Body of pancreas (tissue), 4 donors: ENCODE measurements around the gene ANKRD9. TPM values are rescaled to one million over a fixed set of nuclear protein-coding genes. Genes with fewer than 3 reads are reported as not detected.

Experiments used
- ATAC-seq: fragments of 150-250 bp; one replicate; pipeline ENCODE4 v1.9.1; 2016
- DNase-seq, 4 donors: peaks; one replicate each; pipeline ENCODE4 v3.0.0-alpha.2; 2019
- H3K27ac ChIP-seq, 4 donors: fragments of 200-600 bp; sonication (generic); 1 replicate in 3 of 4; 2 replicates in 1 of 4; pipeline versions ENCODE4 v1.5.1 to v1.6.1; 2016 to 2019; ENCODE audit warnings: mild to moderate bottlenecking in 1 of 4, mixed read lengths in 1 of 4, moderate library complexity in 1 of 4
- H3K27me3 ChIP-seq, 2 donors: fragments of 200-600 bp; sonication (generic); one replicate each; pipeline ENCODE4 v1.6.0; 2016; ENCODE audit warnings: mild to moderate bottlenecking in 1 of 2
- H3K36me3 ChIP-seq, 2 donors: fragments of 200-600 bp; sonication (generic); replicated peaks in 1 of 2; 2 replicates each; pipeline ENCODE4 v1.5.1; 2016; ENCODE audit warnings: low read depth in 2 of 2; ENCODE audit not compliant: insufficient read depth in 1 of 2
- H3K4me1 ChIP-seq: fragments of 200-600 bp; sonication (generic); one replicate; pipeline ENCODE4 v1.6.0; 2016
- H3K4me3 ChIP-seq, 2 donors: fragments of 200-600 bp; sonication (generic); 1 replicate in 1 of 2; 2 replicates in 1 of 2; pipeline ENCODE4 v1.5.1; 2016 to 2019
- H3K9me3 ChIP-seq, 3 donors: fragments of 200-600 bp; sonication (generic); 1 replicate in 2 of 3; 2 replicates in 1 of 3; pipeline ENCODE4 v1.5.1; 2016
- CTCF ChIP-seq, 7 experiments: fragments of 450-650 bp in 4 of 7; fragments of 200-600 bp in 3 of 7; sonication (generic) in 3 of 7; IDR thresholded peaks; one replicate each; pipeline ENCODE4 v1.5.1; 2016 to 2019; ENCODE audit warnings: antibody characterized with exemption in 7 of 7
- POLR2A ChIP-seq, 3 donors: fragments of 450-650 bp; IDR thresholded peaks; one replicate each; pipeline ENCODE4 v1.6.1; 2016; ENCODE audit warnings: antibody characterized with exemption in 3 of 3, mild to moderate bottlenecking in 2 of 3
- WGBS, 2 donors: methylation state at CpG; one replicate each; pipeline ENCODE4 v1.1.5; 2017; 5-methylcytosine and 5-hydroxymethylcytosine counted together
- intact Hi-C: fragments of 100-400 bp; cut with DNase I; formaldehyde crosslinking; loops from one replicate; pipeline ENCODE4 v1.15.1; 2023
- total RNA-seq, 2 donors: library from RNA; depleted of rRNA; stranded (reverse); fragments of >200 nt; gene quantifications; one replicate each; pipeline ENCODE4 v1.1.0, GENCODE V29; 2016

The ANKRD9 gene
- total RNA-seq, 2 donors from 2014 or later, result 49.8 to 87.7 TPM

GRCh38 chr14:102518063-102518648, 8.6 kb upstream of the ANKRD9 start:
- Histone ChIP-seq H3K9me3 (no peaks in the 10 kb centered on the region), H3K36me3 (no peaks in the 10 kb centered on the region), H3K4me1 (peaks cover 7% of the 10 kb centered on the region), H3K27ac (no peak overlapping the region), H3K4me3 (no peak overlapping the region), H3K27me3 (no peaks in the 10 kb centered on the region)
- intact Hi-C loops, result loop anchor here (5.0 kb wide), 1 partner anchor 81 kb away; no protein-coding TSS in a partner anchor
- WGBS, 2 donors, result 83 to 96% methylated on average over 7 to 8 of the region's 8 CpGs
- TF ChIP-seq CTCF (IDR thresholded peaks at IDR 0.05) (no peak), POLR2A (IDR thresholded peaks at IDR 0.05) (no peak)
- ATAC-seq (no peak), DNase-seq (no peak)

- DNase-seq (peak in 1 of 4 donors; percentile 31), ATAC-seq (peak; percentile 31)
- intact Hi-C loops, result loop anchor here (5.0 kb wide), 1 partner anchor 80 kb away; no protein-coding TSS in a partner anchor
- peak overlapping the region in 3 of 4 donors; percentile 37 to 67 (median 60) for H3K27ac ChIP-seq
- H3K4me3 ChIP-seq, result peak overlapping the region; percentile 54 to 74
- H3K36me3 ChIP-seq, result no peaks in the 10 kb centered on the region
- H3K9me3 ChIP-seq, result no peaks in the 10 kb centered on the region
- TF ChIP-seq POLR2A (IDR thresholded peaks at IDR 0.05), result no peak
- no peak for TF ChIP-seq CTCF (IDR thresholded peaks at IDR 0.05)
- no peaks in the 10 kb centered on the region for H3K27me3 ChIP-seq
- WGBS, 2 donors, result 27 to 28% methylated on average over 17 to 37 of the region's 37 CpGs
- H3K4me1 ChIP-seq, result peaks cover 7% of the 10 kb centered on the region
Observed at GRCh38 chr14:102517392-102518062, 8.0 kb upstream of the ANKRD9 start.

- WGBS, 2 donors, result 0 to 1% methylated on average over 4 to 94 of the region's 95 CpGs
- Histone ChIP-seq H3K4me1 (peaks cover 7% of the 10 kb centered on the region), H3K27ac (peak overlapping the region in 3 of 4 donors; percentile 37 to 67 (median 60)), H3K27me3 (no peaks in the 10 kb centered on the region), H3K36me3 (no peaks in the 10 kb centered on the region), H3K9me3 (no peaks in the 10 kb centered on the region), H3K4me3 (peak overlapping the region; percentile 54 to 74)
- DNase-seq (peak; percentile 40 to 65 (median 60)), ATAC-seq (peak; percentile 87)
- TF ChIP-seq CTCF (IDR thresholded peaks at IDR 0.05) (peak; percentile 39 to 100 (median 94)), POLR2A (IDR thresholded peaks at IDR 0.05) (no peak)
- intact Hi-C loops, result loop anchor here (5.0 kb wide), 1 partner anchor 79 kb away; no protein-coding TSS in a partner anchor
Observed at GRCh38 chr14:102516531-102517391, 7.2 kb upstream of the ANKRD9 start.

GRCh38 chr14:102514987-102515733, 5.6 kb upstream of the ANKRD9 start:
- intact Hi-C loops, result loop anchor here (5.0 kb wide), 1 partner anchor 78 kb away; no protein-coding TSS in a partner anchor
- H3K27me3 ChIP-seq, result no peaks in the 10 kb centered on the region
- H3K4me1 ChIP-seq, result peaks cover 15% of the 10 kb centered on the region
- no peaks in the 10 kb centered on the region for H3K9me3 ChIP-seq
- no peaks in the 10 kb centered on the region for H3K36me3 ChIP-seq
- WGBS, 2 donors, result 82 to 90% methylated on average over 11 to 12 of the region's 12 CpGs
- no peak overlapping the region for H3K27ac ChIP-seq
- no peak overlapping the region for H3K4me3 ChIP-seq
- TF ChIP-seq POLR2A (IDR thresholded peaks at IDR 0.05) (no peak), CTCF (IDR thresholded peaks at IDR 0.05) (no peak)
- ATAC-seq (no peak), DNase-seq (no peak)
